GM21528 (cell line): ENCODE results near the gene HSD11B1.

Experiments used
- ATAC-seq: cut with Tn5 transposase; IDR thresholded peaks from one replicate; pipeline ENCODE4 v1.9.1; 2021; ENCODE audit warnings: mild to moderate bottlenecking, moderate library complexity; ENCODE audit not compliant: unreplicated experiment, low FRiP score

Gene HSD11B1

DNA sequence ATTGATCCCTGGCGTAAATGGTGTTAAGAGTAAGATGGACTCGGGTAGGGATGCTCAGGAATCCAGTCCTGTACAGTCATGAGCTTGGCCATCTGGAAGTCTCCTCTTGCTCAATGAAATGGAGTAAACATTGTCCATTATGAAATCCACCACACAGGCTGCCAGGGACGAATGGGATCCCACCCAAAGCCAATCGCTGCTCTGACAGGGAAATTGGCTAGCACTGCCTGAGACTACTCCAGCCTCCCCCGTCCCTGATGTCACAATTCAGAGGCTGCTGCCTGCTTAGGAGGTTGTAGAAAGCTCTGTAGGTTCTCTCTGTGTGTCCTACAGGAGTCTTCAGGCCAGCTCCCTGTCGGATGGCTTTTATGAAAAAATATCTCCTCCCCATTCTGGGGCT is at the start of gene HSD11B1:
TSS of gene HSD11B1 (plus strand) at position 263 of the 400 bp plus-strand sequence. CDS start at position 360, 97 bp downstream.
- no peak for ATAC-seq

DNA sequence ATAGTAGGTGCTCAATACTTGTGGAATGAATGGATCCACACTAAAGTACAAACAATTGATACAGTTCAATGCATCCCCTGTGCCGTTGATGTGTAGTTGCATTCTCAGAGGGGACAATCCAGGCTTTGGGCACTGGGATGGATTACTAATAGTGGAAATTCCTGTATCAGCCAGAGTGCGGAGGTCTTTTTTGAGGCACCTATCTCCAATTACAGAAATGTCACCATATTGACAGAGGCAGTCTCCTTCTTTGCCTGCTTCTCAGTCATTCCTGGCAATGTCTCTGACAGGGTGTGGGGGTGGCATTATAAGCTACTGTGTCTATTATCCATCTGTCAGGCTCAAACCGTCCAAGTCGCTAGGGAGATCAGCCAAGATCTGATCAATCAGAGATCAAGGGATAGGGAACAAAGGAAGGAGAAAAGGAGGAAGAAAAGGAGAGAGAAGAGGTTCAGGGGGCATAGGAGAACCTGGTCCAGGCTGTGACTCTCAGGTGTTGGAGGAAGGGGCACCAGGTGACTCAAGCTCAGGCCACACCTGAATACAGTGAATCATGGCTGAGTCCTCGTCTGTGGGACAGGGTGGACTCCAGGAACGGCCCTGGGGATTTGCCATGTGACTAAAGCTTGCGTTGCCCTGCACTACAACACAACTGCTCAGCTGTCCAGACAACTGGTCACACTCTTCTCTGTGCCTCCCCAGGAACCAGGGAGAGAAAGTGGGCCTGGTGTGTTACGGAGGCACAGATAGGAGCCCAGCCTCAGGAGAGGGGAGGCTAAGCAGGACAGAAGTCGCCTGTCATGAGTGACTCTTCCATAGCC is 49.0 kb upstream of the HSD11B1 start:
- ATAC-seq: no peak

DNA sequence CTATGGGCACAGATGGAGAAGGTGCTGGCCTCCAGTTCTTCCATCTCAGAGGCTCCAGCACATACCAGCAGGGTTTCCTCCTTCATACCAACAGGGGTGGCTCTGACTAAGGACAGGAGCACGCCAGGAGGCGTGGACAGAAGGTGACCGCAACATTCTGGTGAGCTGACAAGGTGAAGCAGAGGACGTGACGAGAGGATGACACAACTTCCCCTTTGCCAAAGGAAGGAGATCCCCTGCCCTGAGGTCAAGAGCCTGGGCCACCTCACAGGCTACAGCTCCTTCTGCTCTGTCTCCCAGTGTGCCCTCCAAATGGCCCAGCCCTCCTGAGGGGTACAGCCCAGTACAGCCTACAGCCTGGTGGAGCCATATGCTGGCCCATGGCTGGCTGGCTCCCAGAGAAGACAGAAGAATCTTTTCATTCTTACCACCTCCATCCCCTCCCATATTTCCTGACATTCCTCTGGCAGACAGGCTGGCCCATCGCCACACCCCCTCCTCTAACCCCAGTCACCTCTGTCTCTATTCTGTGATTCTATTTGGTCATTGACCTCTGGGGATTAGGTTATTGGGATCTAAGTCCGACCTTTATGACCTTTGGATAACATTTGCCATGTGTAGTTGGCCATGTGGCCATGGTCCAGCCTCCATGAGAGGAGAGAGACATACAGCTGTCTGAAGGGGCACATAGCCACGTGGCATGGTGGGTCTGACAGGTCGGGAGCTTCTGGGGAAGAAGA is 47.3 kb upstream of the HSD11B1 start:
- ATAC-seq: no peak

DNA sequence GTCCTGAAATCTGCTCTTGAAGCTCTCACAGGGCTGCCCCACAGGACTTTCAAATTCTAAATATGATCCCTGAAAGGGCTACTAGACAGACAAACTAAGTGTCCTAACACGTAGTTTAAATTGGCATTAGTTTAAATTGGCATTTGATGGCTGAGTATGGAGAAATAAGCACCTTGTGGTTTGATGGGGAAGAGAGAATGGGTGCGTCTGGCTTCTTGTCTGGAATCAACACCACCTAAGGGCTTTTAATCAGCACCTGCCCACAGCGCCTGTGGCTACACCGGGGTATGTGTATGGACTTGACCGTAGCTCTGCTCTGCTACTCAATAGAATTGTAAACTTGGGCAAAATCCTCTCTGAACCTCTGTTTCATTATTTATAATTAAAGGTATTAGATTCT is 46.7 kb upstream of the HSD11B1 start:
- no peak for ATAC-seq

DNA sequence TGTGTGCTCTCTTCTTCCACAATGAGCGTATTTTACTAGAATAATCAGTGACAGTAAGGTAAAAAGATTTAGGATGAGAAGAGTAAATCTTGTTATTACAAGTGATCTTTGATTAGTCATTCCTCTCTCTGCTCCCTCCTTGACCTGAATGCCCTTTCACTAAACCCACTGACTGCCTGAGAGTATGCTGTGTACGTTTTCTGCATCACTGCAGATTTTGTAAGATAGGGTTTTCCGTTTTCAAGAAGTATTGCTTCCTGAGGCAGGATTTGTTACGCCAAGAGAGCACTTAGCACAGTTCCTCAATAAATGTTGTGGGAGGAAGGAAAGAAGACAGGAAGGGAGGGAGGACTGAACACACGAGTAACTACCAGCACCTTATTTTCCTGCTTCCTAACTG is 44.7 kb upstream of the HSD11B1 start:
- peak; percentile 64 for ATAC-seq

DNA sequence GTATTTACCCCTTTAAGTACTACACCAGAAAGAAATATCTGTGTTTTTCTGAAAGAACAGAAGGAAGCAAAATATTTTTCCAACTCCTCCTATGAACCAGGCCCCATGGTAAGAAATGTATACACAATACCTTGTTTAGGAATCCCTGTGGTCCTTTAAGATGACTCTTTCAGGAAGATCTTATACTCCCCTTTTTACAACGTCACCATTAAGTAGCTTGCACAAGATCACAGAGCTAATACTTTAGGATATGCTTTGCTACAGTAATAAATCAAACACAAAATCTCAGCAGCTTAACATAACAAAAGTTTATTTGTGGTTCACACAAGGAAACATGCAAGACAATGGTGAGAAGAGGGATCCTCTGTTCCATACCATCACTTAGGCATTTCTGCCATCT is 43.6 kb upstream of the HSD11B1 start:
- ATAC-seq: no peak

DNA sequence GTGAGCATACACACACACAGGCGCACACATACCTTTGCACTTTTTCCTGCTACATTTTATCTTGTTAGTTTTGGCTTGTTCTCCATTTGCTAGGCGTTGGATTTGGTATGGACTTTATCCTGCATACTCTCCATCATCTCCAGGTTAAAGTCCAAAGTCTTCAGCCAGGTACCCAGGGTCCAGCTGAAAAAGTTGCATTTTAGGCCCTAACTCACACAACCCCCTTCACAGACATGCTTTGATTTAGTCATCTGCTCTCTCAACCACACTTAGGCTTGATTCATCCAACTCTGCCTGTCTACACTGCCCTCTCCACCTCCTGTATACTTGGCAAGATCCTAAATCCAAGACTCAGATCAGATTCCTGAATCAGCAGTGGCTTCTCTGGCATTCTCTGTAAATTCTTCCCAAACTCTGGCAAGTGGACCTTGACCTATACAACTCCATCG is 41.7 kb upstream of the HSD11B1 start:
- no peak for ATAC-seq

DNA sequence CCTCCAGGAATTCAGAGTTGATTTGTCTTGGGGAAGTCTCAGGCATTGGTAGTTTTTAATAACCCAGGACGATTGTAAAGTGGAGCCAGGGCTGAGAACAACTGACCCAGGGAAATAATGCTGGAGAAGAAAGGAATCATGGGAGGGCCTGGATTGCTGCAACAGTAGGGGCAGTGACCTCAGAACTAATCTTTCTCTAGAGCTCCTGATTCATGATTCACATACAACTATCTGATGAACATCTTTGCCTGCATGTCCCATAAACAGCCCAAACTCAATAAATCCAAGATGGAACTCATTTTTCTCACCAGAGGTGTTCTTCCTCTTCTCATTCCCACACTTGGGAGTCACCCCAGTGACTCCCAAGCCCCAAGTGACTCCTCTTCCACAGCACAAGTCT is 37.5 kb upstream of the HSD11B1 start:
- ATAC-seq: no peak

DNA sequence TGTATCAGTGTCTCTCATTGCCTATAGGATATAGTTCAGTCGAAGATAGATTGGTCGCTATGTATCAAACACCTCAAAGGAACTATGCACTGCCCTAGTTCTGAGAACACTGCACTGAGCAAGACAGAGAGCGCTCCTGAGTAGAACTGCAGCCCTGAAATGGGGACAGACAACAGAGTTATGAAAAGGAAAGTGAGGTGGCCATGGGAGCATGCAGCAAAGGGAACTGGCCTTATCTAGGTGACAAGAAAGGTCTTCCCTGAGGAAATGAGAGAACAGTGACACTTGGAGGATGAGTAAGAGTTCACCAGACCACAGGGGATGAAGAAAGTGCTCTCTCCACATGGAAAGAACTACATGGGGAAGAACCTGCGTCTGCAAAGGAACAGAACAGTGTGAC is 36.9 kb upstream of the HSD11B1 start:
- no peak for ATAC-seq

DNA sequence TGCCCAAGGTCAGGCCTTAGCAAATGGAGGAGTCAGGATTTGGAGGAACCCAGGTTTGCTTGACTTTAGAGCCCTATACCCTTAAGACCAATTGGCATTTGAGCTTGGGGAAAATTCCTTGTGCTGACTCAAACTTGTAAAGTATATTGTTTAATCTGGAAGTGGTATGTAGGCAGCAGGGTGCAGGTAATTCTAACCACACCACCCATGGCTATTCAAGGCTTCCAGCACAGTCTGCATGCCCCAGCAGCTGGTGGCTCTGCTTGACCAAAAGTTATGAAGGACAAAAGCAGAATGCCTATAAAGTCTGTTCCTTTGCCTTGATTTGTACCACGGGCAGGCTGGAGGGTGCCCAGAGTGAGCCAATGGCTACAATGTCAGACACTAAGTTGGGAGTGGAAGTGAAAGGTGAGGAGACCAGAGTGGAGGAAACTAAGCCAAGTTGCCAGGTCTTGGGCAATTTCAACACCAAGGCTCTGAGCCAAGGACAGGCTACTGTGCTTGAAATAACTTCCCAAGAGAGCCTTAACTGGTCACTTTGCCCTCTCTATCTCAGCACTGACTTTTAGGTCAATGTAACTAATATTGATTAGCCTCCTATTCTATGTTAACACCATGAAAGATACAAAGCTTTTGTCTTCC is 34.1 kb upstream of the HSD11B1 start:
- ATAC-seq: no peak

DNA sequence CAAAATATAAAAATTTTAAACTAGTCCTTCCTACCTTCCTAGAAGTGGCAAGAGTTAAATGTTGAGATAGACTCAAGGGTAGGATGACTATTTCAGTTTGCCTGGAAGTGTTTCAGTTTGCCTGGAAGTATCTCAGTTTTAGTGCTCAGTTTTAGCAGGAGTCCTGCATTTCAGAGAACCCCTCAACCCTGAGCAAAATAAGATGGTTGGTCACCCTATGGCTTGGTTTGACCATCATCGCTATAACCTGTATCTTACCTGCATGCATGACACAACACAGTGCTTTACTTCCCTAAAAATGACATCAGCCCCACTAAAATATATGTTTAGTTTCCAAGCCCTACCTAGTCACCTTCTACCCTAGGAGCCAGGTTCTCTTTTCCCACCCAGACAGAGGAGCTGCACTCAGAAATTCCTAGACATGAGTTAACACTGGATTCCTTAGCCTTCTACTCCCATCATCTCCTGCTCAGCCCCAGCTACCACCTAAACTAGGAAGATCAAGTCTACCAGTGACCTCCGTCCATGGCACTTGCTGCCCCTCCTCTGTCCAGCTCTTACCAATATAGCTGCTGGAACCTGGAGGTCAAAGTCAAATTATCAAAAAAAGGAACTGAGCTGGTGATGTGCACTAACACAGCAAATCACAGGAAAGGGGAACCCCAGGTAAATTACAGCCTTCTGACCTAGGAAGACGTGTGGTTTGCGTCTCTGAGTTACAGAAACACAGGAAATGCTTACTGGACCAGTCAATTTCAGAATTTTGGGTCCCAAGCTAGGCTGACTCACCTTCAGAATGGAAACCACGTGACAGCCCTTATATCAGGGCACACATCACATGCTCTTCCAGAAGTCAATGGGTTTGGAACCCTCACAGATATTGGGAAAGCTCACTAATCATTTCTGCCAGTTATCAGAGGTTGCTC is 31.7 kb upstream of the HSD11B1 start:
- ATAC-seq: peak; percentile 88

DNA sequence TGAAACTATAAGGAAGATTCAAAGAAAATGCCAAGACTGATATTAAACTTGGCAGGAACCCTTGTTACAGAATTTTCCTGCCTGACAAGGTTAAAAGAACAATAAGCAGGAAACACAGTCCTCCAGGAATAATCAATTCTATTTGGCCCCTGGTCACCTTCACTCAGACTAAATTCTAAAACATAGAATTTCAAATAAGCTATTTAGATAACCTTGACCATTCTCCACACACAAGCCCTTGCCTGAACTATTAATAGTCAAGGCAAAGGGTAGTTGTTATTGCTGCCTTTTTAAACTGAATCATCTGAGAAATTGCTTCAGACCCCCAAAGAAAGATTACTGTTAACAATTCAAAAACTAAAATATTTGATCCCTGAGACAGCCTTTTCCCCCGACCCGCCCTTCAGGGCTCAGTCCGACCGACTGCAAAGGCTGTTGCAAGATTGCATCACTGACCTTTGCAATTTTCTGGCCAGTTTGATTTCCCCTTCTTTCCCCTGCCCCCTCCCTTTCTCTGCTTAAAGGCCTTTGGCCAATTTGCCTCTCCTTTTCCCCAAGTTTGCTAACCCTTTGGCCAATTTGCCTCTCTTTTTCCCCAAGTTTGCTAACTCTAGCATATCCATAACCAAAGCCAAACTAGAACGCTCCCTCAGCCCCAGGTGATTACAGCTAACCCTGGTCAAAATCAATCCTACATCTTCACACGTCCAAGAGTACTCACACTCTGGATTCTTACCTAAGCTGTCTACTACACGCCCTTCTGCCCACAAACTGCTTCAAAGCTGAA is 30.8 kb upstream of the HSD11B1 start:
- no peak for ATAC-seq

DNA sequence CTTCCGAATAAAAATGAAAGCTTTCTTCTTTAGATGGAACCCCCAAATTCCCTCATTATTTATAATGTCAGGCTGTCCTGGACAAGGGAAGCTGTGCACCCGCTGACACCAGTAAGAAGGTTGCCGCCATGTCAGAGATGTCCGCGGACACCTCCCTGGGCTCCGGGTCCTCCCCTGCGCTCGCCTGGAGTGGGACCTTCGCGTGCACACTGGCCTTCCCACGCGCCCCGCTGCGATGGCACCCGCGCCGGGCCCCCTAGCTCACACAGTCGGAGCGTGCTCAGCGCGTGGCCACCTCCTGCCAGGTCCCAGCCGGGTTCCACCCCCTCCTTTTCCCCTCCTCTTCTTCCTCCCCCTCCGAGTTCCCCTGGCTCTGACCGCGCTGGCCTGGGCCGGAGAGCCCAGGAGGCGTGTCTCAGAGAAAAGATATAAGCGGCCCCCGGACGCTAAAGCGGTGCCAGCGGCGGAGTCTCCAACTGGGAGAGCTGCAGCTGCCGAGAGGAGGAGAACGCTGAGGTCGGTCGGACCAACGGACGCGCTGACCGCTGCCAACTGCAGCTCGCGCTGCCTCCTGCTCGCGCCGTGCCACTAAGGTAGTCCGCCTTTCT is 29.6 kb upstream of the HSD11B1 start, which contains the start of gene G0S2:
TSS of gene G0S2 (plus strand) at position 456 of the 608 bp plus-strand sequence. CDS start 273 bp downstream, outside the sequence.
- ATAC-seq: no peak

DNA sequence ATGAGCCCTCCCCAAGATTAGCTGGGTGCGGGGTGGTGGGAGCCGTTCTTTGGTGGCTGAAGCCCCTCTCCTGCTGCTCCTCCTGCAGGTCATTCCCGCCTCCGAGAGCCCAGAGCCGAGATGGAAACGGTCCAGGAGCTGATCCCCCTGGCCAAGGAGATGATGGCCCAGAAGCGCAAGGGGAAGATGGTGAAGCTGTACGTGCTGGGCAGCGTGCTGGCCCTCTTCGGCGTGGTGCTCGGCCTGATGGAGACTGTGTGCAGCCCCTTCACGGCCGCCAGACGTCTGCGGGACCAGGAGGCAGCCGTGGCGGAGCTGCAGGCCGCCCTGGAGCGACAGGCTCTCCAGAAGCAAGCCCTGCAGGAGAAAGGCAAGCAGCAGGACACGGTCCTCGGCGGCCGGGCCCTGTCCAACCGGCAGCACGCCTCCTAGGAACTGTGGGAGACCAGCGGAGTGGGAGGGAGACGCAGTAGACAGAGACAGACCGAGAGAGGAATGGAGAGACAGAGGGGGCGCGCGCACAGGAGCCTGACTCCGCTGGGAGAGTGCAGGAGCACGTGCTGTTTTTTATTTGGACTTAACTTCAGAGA is 29.0 kb upstream of the HSD11B1 start:
- ATAC-seq: no peak

DNA sequence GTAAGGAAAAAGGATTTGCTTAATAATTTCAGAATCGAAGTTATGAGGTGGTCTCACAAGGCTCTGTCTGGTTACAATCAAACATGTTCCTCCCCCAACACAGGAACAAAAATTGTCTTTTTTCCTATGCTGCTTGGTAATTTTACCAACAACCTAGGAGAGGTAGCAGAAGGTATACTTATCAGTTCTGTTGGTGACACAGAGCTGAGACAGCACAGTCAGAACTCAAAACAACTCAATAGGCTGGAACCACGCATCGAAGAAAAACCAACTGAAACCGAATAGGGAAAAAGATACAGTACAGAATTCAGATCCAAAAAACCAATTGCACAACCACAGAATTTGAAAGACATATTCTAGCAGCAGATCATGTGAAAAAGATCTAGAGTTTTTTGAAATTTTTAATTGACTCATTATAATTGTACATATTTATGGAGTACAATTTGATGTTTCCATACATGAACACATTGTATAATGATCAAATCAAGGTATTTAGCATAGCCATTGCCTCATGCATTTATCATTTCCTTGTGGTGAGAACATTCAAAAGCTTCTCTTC is 25.6 kb upstream of the HSD11B1 start:
- ATAC-seq: no peak

DNA sequence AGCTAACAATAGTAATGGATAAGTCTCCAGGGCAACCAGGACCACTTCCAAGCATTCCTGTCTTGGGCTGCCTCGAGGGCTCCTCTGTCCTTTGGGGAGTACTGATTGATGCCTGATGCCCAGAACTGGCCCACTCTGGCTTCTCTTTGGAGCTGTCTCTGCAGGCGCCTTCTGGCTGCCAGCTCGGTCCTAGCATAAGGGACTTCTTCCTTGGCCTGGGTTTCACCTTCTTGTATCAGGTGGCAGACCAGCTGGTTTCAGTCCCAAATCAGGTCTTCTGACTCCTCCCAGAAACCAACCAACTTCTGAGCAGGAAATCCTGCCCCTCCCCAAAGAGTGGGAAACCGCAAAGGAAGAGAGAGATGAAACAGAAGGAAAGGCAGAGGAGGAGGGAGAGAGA is 18.8 kb upstream of the HSD11B1 start:
- ATAC-seq: no peak

DNA sequence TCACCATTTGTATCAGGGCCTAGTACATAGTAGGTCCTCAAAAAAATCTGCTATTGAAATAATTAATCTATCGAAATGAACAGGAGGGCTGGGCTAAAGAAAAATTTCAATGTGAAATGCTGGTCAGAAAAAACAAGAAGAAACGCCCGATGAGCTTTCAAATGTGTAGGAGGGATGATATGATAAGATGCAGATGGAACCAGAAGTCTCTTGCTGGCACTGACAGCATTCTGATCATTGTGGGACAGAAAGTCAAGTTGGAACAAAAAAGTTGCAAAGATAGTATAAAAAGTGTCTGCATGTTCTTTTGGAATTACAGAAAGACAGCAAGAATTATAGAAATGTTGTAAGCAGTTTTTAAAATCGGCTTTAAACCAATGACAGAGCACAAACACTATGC is 18.3 kb upstream of the HSD11B1 start:
- ATAC-seq: no peak

DNA sequence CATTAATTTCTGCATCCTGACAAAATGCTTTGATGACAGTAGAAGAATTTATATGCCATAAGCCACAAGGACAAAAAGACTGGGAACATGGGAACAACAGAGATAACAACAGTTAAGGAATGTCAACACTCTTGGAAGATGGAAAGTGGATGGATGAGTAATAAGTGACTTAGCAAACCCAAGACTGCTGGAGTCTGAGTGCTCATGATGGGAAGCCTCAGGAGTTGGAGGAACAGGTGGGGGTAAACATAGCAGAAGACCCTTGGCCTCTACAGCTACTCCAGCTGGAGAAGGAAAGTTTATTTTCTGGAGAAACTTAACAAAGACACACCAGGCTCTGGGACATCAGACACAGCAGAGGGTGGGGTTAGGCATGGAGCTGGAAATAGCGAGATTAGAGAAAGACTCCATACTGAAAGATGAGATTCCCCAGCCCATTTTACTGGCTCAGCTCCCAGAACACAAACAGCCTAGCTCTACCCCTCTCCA is 15.9 kb upstream of the HSD11B1 start:
- ATAC-seq: no peak
